Jurkat, Clone E6-1 (cell line): ENCODE data around the gene CCNA2. TPM values are rescaled to one million over a fixed set of nuclear protein-coding genes. Genes with fewer than 3 reads are reported as not detected.

Source experiments
- DNase-seq: peaks from one replicate; pipeline ENCODE4 v3.0.0-alpha.2; 2011; ENCODE audit warnings: low read depth, low spot score
- H3K4me3 ChIP-seq: 2 replicates; pipeline ENCODE4 v1.5.1; 2011; ENCODE audit warnings: mild to moderate bottlenecking, low read length, control low read depth, moderate library complexity
- polyA plus RNA-seq: library from polyadenylated mRNA; unstranded; fragments of >200 nt; gene quantifications from one replicate; pipeline ENCODE4 v1.2.1, GENCODE V29; 2012; ENCODE audit warnings: missing spikeins; ENCODE audit not compliant: insufficient read length, insufficient read depth

Gene CCNA2
- 109 TPM for polyA plus RNA-seq

- peak within 1 kb of the TSS; percentile 81 for H3K4me3 ChIP-seq
- peak; percentile 99 for DNase-seq
Measured at GRCh38 chr4:121823505-121824170, at the start of gene CCNA2. CCNA2 (minus strand) TSS chr4:121823883; CDS start chr4:121823628, 255 bp downstream.

GRCh38 chr4:121869841-121870822 is 46.4 kb upstream of the CCNA2 start, which contains the start of gene BBS7:
BBS7 (minus strand) TSS chr4:121870474; CDS start chr4:121870313, 161 bp downstream.
- H3K4me3 ChIP-seq, result peak within 1 kb of the TSS; percentile 88
- peak; percentile 92 for DNase-seq

- DNase-seq, result no peak
Measured at GRCh38 chr4:121863799-121864198, 40.1 kb upstream of the CCNA2 start.

GRCh38 chr4:121861426-121861825 is 37.7 kb upstream of the CCNA2 start:
- no peak overlapping the region for H3K4me3 ChIP-seq
- DNase-seq, result no peak

More at GRCh38 chr4:121863799-121864198, 40.1 kb upstream of the CCNA2 start:
- H3K4me3 ChIP-seq, result no peak overlapping the region

GRCh38 chr4:121860121-121860520 is 36.4 kb upstream of the CCNA2 start:
- no peak for DNase-seq
- no peak overlapping the region for H3K4me3 ChIP-seq

- no peak for DNase-seq
- H3K4me3 ChIP-seq, result no peak overlapping the region
Measured at GRCh38 chr4:121851354-121851753, 27.7 kb upstream of the CCNA2 start.

GRCh38 chr4:121846662-121847061 is 23.0 kb upstream of the CCNA2 start:
- no peak overlapping the region for H3K4me3 ChIP-seq
- no peak for DNase-seq

GRCh38 chr4:121842862-121843261 is 19.2 kb upstream of the CCNA2 start:
- DNase-seq, result no peak
- H3K4me3 ChIP-seq, result no peak overlapping the region

GRCh38 chr4:121838136-121838535 is 14.5 kb upstream of the CCNA2 start:
- no peak for DNase-seq
- H3K4me3 ChIP-seq, result no peak overlapping the region

- no peak overlapping the region for H3K4me3 ChIP-seq
Measured at GRCh38 chr4:121829511-121829910, 5.8 kb upstream of the CCNA2 start.

GRCh38 chr4:121827853-121828252 is 4.2 kb upstream of the CCNA2 start:
- H3K4me3 ChIP-seq, result no peak overlapping the region
- no peak for DNase-seq

More at GRCh38 chr4:121829511-121829910, 5.8 kb upstream of the CCNA2 start:
- DNase-seq, result no peak

- H3K4me3 ChIP-seq, result no peak overlapping the region
- DNase-seq, result no peak
Measured at GRCh38 chr4:121824950-121825349, 1.3 kb upstream of the CCNA2 start.

- peak overlapping the region; percentile 81 for H3K4me3 ChIP-seq
- no peak for DNase-seq
Measured at GRCh38 chr4:121824171-121824527, 466 bp upstream of the CCNA2 start.

GRCh38 chr4:121822796-121823504 is 733 bp downstream of the CCNA2 start:
- peak overlapping the region; percentile 81 for H3K4me3 ChIP-seq
- DNase-seq, result peak; percentile 57

- no peak for DNase-seq
- peak overlapping the region; percentile 81 for H3K4me3 ChIP-seq
Measured at GRCh38 chr4:121822047-121822446, 1.6 kb downstream of the CCNA2 start.

GRCh38 chr4:121819216-121819965 is 4.3 kb downstream of the CCNA2 start:
- no peak for DNase-seq
- no peak overlapping the region for H3K4me3 ChIP-seq

GRCh38 chr4:121818215-121818614 is 5.5 kb downstream of the CCNA2 start:
- H3K4me3 ChIP-seq, result no peak overlapping the region
- no peak for DNase-seq

- no peak for DNase-seq
- no peak overlapping the region for H3K4me3 ChIP-seq
Measured at GRCh38 chr4:121817701-121818100, 6.0 kb downstream of the CCNA2 start.

GRCh38 chr4:121817006-121817405 is 6.7 kb downstream of the CCNA2 start:
- H3K4me3 ChIP-seq, result no peak overlapping the region

More at GRCh38 chr4:121817006-121817405, 6.7 kb downstream of the CCNA2 start:
- no peak for DNase-seq
